Activated T-cell treated with anti-CD3 and anti-CD28 coated beads, Interleukin-2, amount 50 U/mL, for 72 hours (primary cell): Measurements from ENCODE around the gene OTULINL. TPM values are rescaled to one million over a fixed set of nuclear protein-coding genes. Genes with fewer than 3 reads are reported as not detected.
A peak's percentile ranks its signal among the peaks of the same experiment; 100 is the strongest.

Source experiments
- ATAC-seq, 2 donors: fragments of 150-1000 bp; cut with Tn5 transposase; replicated peaks in 1 of 2; 2 replicates each; pipeline ENCODE4 v1.10.0; 2021; ENCODE audit warnings: moderate library complexity in 2 of 2, mild to moderate bottlenecking in 1 of 2
- DNase-seq, 2 donors: peaks; one replicate each; pipeline ENCODE4 v3.0.0; 2021 to 2022; ENCODE audit warnings: mixed read lengths in 1 of 2
- H3K27ac Mint-ChIP-seq: one replicate; pipeline ENCODE4 v1.8.0; 2022; ENCODE audit warnings: mild to moderate bottlenecking, moderate library complexity, mixed read lengths
- H3K27me3 Mint-ChIP-seq: one replicate; pipeline ENCODE4 v1.8.0; 2022; ENCODE audit warnings: low read depth, mixed read lengths
- H3K36me3 Mint-ChIP-seq, 2 donors: one replicate each; pipeline ENCODE4 v1.8.0; 2022; ENCODE audit warnings: mixed read lengths in 2 of 2, mild to moderate bottlenecking in 1 of 2; ENCODE audit not compliant: insufficient read depth in 2 of 2
- H3K4me1 Mint-ChIP-seq: one replicate; pipeline ENCODE4 v1.8.0; 2022; ENCODE audit warnings: low read depth, mixed read lengths
- H3K4me3 Mint-ChIP-seq, 2 donors: one replicate each; pipeline ENCODE4 v1.8.0; 2022; ENCODE audit warnings: mild to moderate bottlenecking in 2 of 2, mixed read lengths in 2 of 2, moderate library complexity in 2 of 2
- H3K9me3 Mint-ChIP-seq, 2 donors: one replicate each; pipeline ENCODE4 v1.8.0; 2022; ENCODE audit warnings: mixed read lengths in 2 of 2
- total RNA-seq, 2 donors: library from RNA; stranded (reverse); gene quantifications; one replicate each; pipeline ENCODE4 v1.2.3, GENCODE V29; 2022

OTULINL gene
- total RNA-seq, 2 donors from 2014 or later = 17.9 to 18.8 TPM

DNA sequence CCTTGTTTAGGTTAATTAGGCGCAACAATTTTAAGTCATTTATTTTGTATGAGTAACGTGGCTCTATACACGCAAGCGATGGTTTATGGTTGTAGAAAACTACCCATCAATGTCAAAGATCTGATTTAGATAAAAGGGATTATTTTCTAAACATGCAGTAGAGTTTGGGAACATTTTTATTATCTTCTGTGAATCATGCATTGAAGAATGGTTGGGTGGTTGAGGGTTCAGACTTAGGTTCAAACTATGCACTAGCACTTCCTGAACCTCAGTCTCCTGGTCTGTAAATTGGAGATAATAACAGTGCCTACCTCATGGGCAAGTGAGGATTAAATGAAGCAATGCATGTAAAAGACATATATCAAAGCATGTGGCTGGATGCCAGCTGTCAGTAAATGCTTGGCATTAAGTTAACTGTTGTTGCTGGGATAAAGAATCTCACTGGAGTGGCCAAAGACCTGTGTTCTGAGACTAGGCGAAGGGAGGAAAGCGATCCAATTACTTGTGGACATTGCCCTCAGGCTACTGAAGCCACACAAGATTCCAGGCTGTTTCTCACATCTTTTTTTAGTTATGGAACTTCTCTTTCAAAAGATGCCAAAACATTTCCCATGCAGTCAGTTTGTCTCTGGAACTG is 1.1 kb upstream of the OTULINL start:
- H3K4me1 Mint-ChIP-seq = peaks cover 29% of the 10 kb centered on the region
- H3K27ac Mint-ChIP-seq = no peak overlapping the region
- H3K4me3 Mint-ChIP-seq = peak overlapping the region; percentile 71 to 79
- H3K27me3 Mint-ChIP-seq = peaks cover 25% of the 10 kb centered on the region
- no peaks in the 10 kb centered on the region for H3K36me3 Mint-ChIP-seq
- no peak for DNase-seq
- ATAC-seq = no peak
- no peaks in the 10 kb centered on the region for H3K9me3 Mint-ChIP-seq

DNA sequence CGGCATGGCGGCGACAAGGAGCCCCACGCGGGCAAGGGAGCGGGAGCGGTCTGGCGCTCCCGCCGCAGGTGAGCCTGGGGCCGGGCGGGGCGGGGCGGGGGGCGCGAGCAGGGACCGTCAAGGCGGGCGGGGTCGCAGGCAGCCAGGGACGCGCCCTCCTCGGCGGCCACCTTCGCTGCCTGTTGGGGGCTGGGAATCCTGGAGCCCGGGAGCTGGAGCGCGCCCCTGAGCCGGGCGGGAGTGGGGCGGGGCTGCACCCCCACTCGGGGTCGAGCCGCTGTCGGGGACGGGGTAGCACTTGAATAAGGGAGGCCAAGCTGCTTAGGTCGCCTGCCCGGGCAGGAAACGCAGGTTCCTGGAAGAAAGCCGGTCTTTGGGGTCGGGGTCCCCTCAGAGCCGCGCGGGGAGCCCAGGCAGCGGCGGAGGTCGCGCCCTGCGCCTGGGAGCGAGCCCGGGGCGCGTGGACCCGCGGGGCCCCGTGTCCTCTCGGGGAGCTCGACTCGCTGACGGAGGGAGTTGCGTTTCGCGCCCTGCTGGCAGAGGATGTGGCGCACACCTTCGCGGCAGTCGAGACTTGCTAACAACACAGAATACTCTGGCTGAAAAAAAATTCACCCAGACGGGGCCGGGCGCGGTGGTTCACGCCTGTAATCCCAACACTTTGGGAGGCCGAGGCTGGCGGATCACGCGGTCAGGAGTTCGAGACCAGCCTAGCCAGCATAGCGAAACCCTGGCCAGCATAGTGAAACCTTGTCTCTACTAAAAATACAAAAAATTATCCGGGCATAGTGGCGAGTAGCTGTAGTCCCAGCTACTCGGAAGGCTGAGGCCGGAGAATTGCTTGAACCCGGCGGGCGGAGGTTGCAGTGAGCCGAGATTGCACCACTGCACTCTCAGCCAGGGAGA is 552 bp downstream of the OTULINL start:
- H3K27ac Mint-ChIP-seq = no peak overlapping the region
- peaks cover 25% of the 10 kb centered on the region for H3K27me3 Mint-ChIP-seq
- DNase-seq (peak; percentile 82 to 89), ATAC-seq (peak; percentile 85)
- peak overlapping the region; percentile 84 to 87 for H3K4me3 Mint-ChIP-seq
- no peaks in the 10 kb centered on the region for H3K9me3 Mint-ChIP-seq
- no peaks in the 10 kb centered on the region for H3K36me3 Mint-ChIP-seq
- peaks cover 44% of the 10 kb centered on the region for H3K4me1 Mint-ChIP-seq

DNA sequence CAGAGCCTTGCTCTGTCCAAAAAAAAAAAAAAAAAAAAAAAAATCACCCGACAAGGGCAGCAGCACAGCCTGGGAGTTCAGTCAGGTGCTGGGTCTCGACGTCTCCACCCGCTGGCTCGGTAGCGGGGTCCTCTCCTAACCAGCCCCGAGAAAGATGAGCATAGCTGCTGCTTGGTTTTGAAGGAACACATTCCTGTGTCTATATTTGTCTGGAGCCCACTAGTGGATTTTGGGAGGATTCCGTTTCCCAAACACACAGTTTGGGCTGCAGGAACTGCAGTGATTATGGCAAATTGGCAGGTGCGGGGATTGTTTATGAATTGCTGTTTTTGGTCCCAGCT is 1.2 kb downstream of the OTULINL start:
- Mint-ChIP-seq H3K4me1 (peaks cover 50% of the 10 kb centered on the region), H3K36me3 (no peaks in the 10 kb centered on the region)

DNA sequence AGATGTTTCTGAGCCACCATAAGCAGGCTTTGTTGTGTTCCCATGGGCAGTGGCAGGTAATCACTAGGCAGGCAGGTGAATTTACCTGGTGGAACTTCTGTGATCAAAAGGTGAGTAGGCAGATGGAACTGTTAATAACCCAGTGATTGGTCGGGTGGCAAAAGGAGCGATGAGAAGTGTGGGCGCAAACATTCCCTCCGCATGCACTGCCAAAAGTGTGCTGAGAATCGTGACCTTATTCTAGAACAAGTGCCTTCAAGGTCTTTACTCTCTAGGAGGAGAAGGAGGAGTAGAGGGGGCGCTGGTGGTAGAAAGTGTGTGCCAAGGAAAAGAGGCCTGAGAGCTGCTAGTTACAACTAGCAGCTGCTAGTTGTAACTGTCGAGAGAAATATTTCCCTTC is 3.3 kb downstream of the OTULINL start:
- H3K27me3 Mint-ChIP-seq = peaks cover 12% of the 10 kb centered on the region
- ATAC-seq = no peak
- H3K9me3 Mint-ChIP-seq = no peaks in the 10 kb centered on the region
- H3K4me3 Mint-ChIP-seq = no peak overlapping the region
- no peak for DNase-seq
- H3K4me1 Mint-ChIP-seq = peaks cover 64% of the 10 kb centered on the region
- H3K27ac Mint-ChIP-seq = peak overlapping the region; percentile 26
- H3K36me3 Mint-ChIP-seq = no peaks in the 10 kb centered on the region

More for the DNA sequence above, 1.2 kb downstream of the OTULINL start:
- peaks cover 25% of the 10 kb centered on the region for H3K27me3 Mint-ChIP-seq
- no peak for DNase-seq
- H3K9me3 Mint-ChIP-seq = no peaks in the 10 kb centered on the region
- peak overlapping the region; percentile 84 to 87 for H3K4me3 Mint-ChIP-seq
- no peak overlapping the region for H3K27ac Mint-ChIP-seq
- ATAC-seq = no peak

DNA sequence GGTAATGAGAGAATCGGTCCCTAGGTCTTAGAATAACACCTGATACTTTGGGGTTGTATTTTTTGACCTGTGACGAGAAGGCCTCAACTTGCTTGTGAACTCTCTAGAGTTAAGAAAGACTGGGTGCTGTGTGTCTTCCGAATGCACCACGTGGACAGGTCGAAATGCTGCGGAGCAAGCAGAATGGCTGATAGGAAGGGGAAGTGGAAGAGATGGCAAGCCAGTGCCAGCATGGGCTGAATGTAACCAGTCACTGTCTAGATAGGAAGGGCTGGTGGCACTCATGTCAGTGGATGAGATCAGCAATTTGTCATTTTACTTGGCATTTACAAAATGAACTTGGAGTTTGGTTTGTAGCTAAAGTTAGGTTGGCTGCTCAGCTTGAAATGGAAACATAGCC is 5.6 kb downstream of the OTULINL start:
- ATAC-seq (no peak), DNase-seq (no peak)
- H3K27me3 Mint-ChIP-seq = no peaks in the 10 kb centered on the region
- no peak overlapping the region for H3K27ac Mint-ChIP-seq
- H3K36me3 Mint-ChIP-seq = no peaks in the 10 kb centered on the region
- no peaks in the 10 kb centered on the region for H3K9me3 Mint-ChIP-seq
- H3K4me3 Mint-ChIP-seq = no peak overlapping the region
- H3K4me1 Mint-ChIP-seq = peaks cover 82% of the 10 kb centered on the region

DNA sequence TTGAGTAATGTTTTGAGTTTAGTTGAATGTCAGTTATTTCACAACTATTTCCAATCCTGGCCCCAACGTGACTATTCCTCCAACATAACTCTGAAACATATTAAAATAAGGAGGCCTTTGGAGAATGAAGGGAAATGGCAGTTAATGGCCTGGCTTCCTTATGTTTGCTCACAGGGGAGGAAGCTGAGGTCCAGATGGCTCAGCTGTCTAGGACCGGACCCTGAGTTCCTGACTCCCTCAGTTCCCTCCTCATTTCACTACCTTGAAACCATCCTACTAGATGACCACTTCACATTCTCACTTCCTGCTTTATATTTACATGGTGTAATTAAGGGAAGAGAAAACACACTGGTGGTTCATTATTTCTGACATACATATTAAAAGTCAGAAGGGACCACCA is 6.6 kb downstream of the OTULINL start:
- Mint-ChIP-seq H3K4me3 (no peak overlapping the region), H3K9me3 (no peaks in the 10 kb centered on the region), H3K27ac (no peak overlapping the region), H3K4me1 (peaks cover 84% of the 10 kb centered on the region), H3K27me3 (no peaks in the 10 kb centered on the region), H3K36me3 (no peaks in the 10 kb centered on the region)
- no peak for ATAC-seq
- no peak for DNase-seq

DNA sequence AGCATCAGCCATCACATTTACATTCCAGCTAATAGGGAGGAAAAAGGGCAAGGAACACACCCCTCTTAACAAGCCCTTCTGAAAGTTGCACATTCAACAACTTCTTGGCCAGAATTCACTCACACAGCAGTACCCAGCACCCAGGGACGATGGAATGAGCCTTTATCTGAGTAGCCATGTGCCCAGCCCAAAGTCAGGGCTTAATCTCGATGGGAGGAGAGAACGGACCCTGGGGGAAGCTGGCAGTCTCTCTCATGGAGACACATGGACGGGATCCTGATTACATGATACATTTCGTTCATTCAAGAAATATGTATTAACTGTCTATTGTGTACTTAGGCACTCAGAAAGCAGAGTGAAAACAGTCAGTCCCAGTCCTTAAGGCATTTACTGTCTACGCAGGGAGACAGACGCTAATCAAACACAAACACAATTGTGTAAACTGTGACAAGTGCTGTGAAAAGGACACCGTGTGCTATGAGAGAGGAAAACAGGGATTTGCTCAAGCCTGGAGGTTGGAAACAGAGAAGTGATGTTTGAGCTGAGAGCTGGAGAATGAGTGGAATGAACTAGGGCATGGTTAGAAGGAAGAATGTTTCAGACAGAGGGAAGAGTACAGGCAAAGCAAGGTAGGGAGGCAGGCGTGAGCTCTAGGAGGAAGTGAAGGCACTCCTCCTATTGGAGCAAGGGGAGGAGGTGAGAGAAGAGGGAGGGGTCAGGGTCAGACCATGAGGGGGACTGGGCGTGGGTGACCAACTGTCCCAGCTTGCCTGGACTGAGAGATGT is 7.4 kb downstream of the OTULINL start:
- no peak for ATAC-seq
- no peaks in the 10 kb centered on the region for H3K27me3 Mint-ChIP-seq
- no peak overlapping the region for H3K27ac Mint-ChIP-seq
- no peak overlapping the region for H3K4me3 Mint-ChIP-seq
- no peaks in the 10 kb centered on the region for H3K9me3 Mint-ChIP-seq
- no peaks in the 10 kb centered on the region for H3K36me3 Mint-ChIP-seq
- H3K4me1 Mint-ChIP-seq = peaks cover 84% of the 10 kb centered on the region
- no peak for DNase-seq

DNA sequence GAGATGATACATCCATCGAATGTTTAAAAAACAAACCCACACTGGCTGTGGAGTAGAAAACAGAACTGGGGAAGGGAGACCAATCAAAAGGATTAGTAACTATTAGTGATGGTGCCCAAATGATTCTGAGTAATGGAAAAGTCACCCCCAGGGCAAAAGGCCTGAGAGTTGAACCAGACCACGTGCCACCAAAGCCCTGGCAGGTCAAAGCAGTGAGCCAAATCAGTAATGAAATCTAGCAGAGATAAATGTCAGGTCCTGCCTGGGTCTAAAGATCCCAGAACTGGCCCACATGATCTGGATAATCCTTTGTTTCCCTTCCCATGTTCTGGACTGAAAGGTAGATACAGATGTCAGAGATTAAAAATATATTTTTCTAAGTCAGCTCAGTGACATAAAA is 9.4 kb downstream of the OTULINL start:
- Mint-ChIP-seq H3K4me1 (peaks cover 87% of the 10 kb centered on the region), H3K27ac (no peak overlapping the region), H3K4me3 (no peak overlapping the region), H3K9me3 (no peaks in the 10 kb centered on the region), H3K27me3 (no peaks in the 10 kb centered on the region), H3K36me3 (no peaks in the 10 kb centered on the region)
- ATAC-seq (no peak), DNase-seq (no peak)

DNA sequence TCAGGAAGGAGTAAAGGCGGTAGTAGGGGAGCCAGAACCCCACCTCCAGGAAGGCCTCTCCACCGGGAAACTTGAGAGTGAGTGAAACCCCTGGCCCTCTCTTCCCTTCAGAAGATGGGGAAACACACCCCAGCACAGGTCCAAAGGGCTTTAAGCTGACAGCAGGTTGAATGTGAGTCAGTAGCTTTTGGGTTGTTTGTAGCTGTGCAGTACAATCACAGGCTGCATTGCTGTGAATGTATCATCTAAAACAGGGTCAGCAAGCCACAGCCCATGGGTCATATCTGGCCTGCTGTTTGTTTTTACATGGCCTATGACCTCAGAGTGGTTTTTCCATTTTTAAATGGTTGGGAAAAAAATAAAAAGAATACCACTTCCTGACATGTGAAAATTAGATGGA is 10.0 kb downstream of the OTULINL start:
- no peak overlapping the region for H3K27ac Mint-ChIP-seq
- H3K36me3 Mint-ChIP-seq = no peaks in the 10 kb centered on the region
- no peaks in the 10 kb centered on the region for H3K27me3 Mint-ChIP-seq
- H3K4me3 Mint-ChIP-seq = no peak overlapping the region
- no peaks in the 10 kb centered on the region for H3K9me3 Mint-ChIP-seq
- H3K4me1 Mint-ChIP-seq = peaks cover 88% of the 10 kb centered on the region
- DNase-seq = no peak
- peak in 1 of 2 donors; percentile 24 for ATAC-seq

DNA sequence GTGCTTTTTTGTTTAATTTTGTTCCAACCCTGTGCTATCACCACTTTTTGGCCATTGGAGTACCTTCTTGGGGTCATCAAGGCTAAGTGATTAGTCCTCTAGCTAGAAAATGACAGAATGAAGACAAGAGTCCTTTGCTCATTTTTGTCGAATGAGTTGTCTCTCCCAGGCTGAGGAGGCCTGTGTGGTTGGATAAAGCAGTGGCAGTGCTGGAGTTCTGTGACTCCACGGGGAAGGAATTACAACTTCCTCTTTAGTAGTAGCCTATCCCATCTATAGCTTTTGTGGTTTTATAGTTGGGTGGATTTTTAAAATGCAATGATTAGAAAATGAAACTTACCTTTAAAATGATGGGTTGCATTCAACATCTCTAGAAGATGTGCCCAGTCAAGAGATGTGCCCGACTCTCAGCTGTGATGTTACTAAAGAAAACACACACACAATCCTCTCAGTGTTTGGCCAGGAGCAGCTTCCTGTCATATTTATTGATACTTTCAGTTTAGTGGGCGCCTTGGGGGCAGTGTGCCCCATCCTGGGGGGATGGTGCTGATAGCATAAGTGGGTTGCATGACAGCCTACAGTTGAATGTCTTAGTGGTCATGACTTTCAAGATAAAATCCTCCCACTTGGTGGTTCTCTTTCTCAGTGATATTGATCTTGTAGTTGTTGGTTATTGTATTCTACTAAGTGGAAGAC is 11.9 kb downstream of the OTULINL start:
- Mint-ChIP-seq H3K9me3 (no peaks in the 10 kb centered on the region), H3K4me3 (peak overlapping the region; percentile 76 to 91), H3K27me3 (no peaks in the 10 kb centered on the region), H3K36me3 (peaks cover 0 to 3% of the 10 kb centered on the region in 2 donors), H3K4me1 (peaks cover 88% of the 10 kb centered on the region), H3K27ac (peak overlapping the region; percentile 85)
- ATAC-seq = peak; percentile 61 to 63
- peak; percentile 44 to 49 for DNase-seq

DNA sequence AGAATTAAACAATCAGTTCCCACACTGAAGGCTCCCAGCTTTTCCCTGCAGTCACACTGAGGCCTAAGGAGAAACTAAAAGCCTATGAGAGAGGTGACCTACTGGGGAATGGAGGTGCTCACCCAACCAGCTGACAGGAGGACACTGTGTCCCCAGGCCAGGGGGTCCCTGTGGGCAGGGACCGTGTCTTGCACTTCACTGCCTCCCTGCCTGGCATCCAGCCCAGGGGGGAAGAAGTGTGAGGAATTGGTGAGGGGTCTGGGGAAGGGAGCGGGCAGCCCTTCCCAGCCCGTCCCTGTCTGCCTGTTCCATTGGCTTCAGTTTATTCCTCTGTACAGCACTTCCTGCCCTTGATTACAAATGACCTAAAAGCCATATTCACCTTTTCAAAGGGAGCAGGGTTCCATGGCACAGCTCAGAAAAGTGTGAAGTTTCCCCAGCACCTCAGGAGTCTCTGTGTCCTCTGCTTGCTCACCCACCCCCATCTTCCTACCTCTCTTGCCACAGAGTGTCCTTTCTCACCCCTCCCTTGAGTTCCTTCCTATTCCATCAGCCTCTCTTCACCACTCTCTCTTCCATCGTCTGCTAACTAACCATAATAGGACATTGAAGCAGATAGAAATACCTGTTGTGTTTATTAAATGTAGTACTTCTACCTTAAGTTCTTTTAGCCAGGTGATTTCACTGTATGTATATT is 12.9 kb downstream of the OTULINL start:
- H3K4me3 Mint-ChIP-seq = peak overlapping the region; percentile 76 to 91
- no peaks in the 10 kb centered on the region for H3K9me3 Mint-ChIP-seq
- H3K27me3 Mint-ChIP-seq = no peaks in the 10 kb centered on the region
- peak overlapping the region; percentile 98 for H3K27ac Mint-ChIP-seq
- peak; percentile 14 to 16 for ATAC-seq
- H3K36me3 Mint-ChIP-seq = peaks cover 0 to 3% of the 10 kb centered on the region in 2 donors
- no peak for DNase-seq
- peaks cover 81% of the 10 kb centered on the region for H3K4me1 Mint-ChIP-seq

DNA sequence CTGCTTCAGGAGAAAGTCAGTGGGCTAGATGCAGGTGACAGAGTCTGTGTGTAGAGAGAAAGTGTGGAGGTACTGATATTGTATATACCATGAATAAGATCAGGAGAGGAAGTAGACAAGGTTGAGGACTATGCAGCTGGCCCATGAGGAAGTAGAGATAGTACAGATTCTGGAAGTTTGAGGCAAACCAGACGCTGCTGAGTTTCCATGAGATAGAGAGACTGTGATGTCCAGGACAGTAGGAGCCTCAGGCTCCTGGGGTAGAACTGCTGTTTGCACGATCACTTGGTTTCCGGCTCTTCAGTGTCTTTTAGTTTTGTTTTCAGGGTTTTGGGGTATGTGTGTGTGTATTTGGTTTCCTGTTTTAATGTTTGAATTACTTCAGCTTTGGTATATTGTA is 13.6 kb downstream of the OTULINL start:
- DNase-seq = peak; percentile 25 to 37
- ATAC-seq = peak; percentile 69 to 71
- H3K27me3 Mint-ChIP-seq = no peaks in the 10 kb centered on the region
- H3K9me3 Mint-ChIP-seq = peaks cover 0 to 2% of the 10 kb centered on the region in 2 donors
- H3K4me3 Mint-ChIP-seq = peak overlapping the region; percentile 76 to 91
- H3K36me3 Mint-ChIP-seq = peaks cover 0 to 5% of the 10 kb centered on the region in 2 donors
- H3K4me1 Mint-ChIP-seq = peaks cover 86% of the 10 kb centered on the region
- peak overlapping the region; percentile 98 for H3K27ac Mint-ChIP-seq
